Measurements from ENCODE around the gene TBCE.
"Not testable (repeated sequence)": the region's sequence is repeated elsewhere in the genome, so short reads cannot be mapped to it uniquely, and the experiment has no call there.

TBCE gene

GRCh38 chr1:235357485-235358373 lies 9.5 kb upstream of the TBCE start:
- DNase-seq (ENCODE audit: low spot score): no peak

GRCh38 chr1:235358899-235359298 lies 8.3 kb upstream of the TBCE start:
- DNase-seq (ENCODE audit: low spot score): no peak

- DNase-seq (ENCODE audit: low spot score): not testable (repeated sequence)
Observed at GRCh38 chr1:235364189-235364588, 3.0 kb upstream of the TBCE start.

DNA sequence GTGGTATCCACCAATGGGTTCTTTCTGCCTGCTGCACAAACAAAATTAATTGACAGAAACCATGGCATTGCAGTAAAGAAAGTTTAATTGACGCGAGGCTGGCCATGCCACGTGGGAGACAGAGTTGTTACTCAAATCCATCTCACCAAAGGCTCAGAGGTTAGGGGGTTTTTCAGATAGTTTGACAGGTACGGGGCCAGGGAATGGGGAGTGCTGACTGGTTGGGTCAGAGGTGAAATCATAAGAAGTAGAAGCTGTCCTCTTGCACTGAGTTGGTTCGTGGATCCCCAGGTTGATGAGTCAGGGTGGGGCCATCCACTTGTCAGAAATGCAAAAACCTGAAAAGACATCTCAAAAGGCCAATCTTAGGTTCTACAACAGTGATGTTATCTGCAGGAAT lies 941 bp upstream of the TBCE start:
- DNase-seq (ENCODE audit: low spot score): no peak

- DNase-seq (ENCODE audit: low spot score): no peak
Observed at GRCh38 chr1:235368428-235368827, 1.2 kb downstream of the TBCE start.

DNA sequence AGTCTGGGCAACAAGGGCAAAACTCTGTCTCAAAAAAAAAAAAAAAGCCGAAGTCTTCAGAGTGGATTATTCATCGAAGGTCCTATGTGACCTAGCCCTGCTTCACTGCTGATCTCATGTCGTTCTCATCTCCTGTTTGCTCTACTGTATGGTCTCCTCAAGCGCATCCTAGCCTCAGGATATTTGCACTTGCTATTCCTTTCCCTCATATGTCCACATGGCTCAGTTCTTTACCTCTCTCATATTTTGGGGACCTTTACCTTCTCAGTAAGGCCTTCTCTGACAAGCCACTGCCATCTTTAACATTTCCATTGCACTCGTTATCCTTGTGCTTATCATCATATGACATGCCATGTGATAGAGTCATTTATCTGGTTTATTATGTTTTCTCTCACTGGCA lies 2.6 kb downstream of the TBCE start:
- DNase-seq (ENCODE audit: low spot score): no peak

DNA sequence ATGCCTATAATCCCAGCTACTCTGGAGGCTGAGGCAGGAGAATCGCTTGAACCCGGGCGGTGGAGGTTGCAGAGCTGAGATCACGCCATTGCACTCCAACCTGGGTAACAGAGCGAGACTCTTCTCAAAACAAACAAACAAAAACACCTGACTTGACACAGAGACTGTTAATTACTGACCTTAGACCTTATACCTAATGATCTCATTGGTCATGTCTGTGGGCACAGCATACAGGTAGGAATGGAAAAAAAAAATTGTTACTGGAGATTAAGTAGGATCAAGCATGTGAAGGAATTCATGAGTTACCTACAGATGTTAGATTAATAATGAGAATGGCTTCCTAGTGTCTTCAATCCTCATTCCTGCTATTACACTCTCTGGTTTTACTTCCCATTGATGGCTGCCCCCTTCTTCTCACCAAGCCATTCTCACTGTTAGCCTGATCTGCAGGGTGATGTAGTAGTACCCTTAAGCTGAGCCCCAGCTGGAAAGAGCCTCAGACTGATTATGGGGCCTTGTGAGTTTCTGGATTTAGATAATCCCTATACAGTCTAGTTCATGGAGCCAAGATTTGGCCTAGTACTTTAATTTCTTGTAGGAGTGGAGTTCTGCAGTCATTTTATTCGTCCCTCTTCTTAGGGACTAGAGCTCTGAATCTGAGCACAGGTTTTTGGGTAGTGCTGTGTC lies 8.8 kb downstream of the TBCE start:
- no peak for DNase-seq (ENCODE audit: low spot score)

GRCh38 chr1:235378134-235378735 lies 11.0 kb downstream of the TBCE start:
- not testable (repeated sequence) for DNase-seq (ENCODE audit: low spot score)

DNA sequence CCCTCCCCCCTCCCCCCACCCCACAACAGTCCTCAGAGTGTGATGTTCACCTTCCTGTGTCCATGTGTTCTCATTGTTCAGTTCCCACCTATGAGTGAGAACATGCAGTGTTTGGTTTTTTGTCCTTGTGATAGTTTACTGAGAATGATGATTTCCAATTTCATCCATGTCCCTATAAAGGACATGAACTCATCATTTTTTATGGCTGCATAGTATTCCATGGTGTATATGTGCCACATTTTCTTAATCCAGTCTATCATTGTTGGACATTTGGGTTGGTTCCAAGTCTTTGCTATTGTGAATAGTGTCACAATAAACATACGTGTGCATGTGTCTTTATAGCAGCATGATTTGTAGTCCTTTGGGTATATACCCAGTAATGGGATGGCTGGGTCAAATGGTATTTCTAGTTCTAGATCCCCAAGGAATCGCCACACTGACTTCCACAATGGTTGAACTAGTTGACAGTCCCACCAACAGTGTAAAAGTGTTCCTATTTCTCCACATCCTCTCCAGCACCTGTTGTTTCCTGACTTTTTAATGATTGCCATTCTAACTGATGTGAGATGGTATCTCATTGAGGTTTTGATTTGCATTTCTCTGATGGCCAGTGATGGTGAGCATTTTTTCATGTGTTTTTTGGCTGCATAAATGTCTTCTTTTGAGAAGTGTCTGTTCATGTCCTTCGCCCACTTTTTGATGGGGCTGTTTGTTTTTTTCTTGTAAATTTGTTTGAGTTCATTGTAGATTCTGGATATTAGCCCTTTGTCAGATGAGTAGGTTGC lies 14.9 kb downstream of the TBCE start:
- DNase-seq (ENCODE audit: low spot score): not testable (repeated sequence)

DNA sequence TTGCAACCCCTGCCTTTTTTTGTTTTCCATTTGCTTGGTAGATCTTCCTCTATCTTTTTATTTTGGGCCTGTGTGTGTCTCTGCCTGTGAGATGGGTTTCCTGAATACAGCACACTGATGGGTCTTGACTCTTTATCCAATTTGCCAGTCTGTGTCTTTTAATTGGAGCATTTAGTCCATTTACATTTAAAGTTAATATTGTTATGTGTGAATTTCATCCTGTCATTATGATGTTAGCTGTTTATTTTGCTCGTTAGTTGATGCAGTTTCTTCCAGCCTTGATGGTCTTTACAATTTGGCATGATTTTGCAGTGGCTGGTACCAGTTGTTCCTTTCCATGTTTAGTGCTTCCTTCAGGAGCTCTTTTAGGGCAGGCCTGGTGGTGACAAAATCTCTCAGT lies 18.4 kb downstream of the TBCE start:
- not testable (repeated sequence) for DNase-seq (ENCODE audit: low spot score)

DNA sequence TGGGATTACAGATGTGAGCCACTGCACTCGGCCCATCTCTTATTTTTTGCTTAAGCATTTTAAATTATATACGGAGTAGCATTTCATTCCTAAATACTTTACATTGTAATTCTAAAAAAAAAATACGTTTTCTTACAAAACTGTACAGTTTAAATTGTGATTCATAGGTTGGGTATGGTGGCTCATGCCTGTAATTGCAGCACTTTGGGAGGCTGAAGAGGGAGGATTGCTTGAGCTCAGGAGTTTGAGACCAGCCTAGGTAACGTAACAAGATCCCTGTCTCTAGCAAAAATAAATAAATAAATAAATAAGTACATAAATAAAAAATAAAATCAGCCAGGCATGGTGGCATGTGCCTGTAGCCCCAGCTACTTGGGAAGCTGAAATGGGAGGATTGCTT lies 24.6 kb downstream of the TBCE start:
- DNase-seq (ENCODE audit: low spot score): no peak

- no peak for DNase-seq (ENCODE audit: low spot score)
Observed at GRCh38 chr1:235397733-235398132, 30.5 kb downstream of the TBCE start.

GRCh38 chr1:235399661-235400060 lies 32.4 kb downstream of the TBCE start:
- no peak for DNase-seq (ENCODE audit: low spot score)

- DNase-seq (ENCODE audit: low spot score): no peak
Observed at GRCh38 chr1:235401251-235401650, 34.0 kb downstream of the TBCE start.

DNA sequence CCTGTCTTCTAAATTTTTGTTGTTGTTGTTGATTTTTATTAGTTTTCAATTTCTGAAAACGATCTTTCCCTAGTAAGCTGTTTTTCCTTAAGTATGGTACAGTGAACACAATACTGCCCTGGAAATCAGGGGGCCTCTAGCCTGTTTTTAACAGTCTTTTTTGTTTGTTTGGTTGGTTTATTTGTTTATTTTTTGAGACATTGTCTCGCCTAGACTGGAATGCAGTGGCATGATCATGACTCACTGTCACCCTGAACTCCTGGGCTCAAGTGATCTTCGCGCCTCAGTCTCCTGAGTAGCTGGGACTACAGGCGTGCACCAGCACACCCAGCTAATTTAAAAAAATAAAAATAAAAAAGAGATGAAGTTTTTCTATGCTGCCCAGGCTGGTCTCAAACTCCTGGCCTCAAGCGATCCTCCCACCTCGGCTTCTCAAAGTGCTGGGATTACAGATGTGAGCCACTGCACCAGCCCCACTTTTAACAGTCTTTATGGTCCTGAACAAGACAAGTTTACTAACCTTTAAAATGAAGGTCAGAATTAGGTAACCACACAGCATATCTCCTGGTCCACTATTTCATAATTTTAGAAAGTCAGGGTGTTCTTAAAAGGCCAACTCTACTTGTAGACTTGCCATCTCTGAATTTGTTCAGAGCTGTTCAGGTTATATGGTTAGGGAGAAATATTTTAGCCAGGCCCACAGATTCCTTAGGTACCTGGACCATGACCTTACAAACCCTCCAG lies 35.4 kb downstream of the TBCE start:
- DNase-seq (ENCODE audit: low spot score): no peak

DNA sequence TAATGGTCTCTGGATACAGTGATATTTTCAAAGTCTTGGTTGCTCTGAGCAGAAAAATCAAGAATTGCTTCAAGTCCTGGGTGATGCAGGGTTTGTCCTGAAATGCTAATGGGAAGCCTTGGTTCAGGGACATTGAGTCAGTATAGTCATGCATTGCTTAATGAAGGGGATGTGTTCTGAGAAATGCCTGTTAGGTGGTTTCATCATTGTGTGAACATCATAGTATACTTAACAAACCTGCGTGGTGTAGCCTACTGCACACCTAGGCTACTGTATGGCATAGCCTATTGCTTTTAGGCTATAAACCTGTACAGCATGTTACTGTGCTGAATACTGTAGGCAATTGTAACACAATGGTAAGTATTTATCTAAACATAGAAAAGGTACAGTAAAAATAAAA lies 36.4 kb downstream of the TBCE start:
- DNase-seq (ENCODE audit: low spot score): no peak

DNA sequence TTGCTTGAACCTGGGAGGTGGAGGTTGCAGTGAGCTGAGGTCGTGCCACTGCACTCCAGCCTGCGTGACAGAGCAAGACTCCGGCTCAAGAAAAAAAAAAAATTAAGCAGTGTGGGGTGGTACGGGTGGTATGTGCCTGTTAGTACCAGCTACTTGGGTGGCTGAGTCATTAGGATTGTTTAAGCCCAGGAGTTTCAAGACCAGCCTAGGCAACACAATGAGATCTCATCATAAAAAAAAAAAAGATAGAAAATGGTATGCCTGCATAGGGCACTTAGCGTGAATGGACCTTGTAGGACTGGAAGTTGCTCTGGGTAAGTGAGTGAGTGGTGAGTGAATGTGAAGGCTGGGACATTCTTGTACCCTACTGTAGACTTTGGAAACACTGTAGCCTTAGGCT lies 37.0 kb downstream of the TBCE start:
- DNase-seq (ENCODE audit: low spot score): no peak

GRCh38 chr1:235407419-235407818 lies 40.2 kb downstream of the TBCE start:
- no peak for DNase-seq (ENCODE audit: low spot score)

GRCh38 chr1:235408503-235408960 lies 41.3 kb downstream of the TBCE start:
- no peak for DNase-seq (ENCODE audit: low spot score)

- DNase-seq (ENCODE audit: low spot score): no peak
Observed at GRCh38 chr1:235409042-235409820, 42.0 kb downstream of the TBCE start.

- DNase-seq (ENCODE audit: low spot score): no peak
Observed at GRCh38 chr1:235410467-235410866, 43.2 kb downstream of the TBCE start.

Measured in globus pallidus (tissue), 1 donor.